ENCODE data around the gene NXNL1. TPM values are rescaled to one million over a fixed set of nuclear protein-coding genes. Genes with fewer than 3 reads are reported as not detected.

Gene NXNL1
- total RNA-seq, 2 donors from 2014 or later, result not detected

DNA sequence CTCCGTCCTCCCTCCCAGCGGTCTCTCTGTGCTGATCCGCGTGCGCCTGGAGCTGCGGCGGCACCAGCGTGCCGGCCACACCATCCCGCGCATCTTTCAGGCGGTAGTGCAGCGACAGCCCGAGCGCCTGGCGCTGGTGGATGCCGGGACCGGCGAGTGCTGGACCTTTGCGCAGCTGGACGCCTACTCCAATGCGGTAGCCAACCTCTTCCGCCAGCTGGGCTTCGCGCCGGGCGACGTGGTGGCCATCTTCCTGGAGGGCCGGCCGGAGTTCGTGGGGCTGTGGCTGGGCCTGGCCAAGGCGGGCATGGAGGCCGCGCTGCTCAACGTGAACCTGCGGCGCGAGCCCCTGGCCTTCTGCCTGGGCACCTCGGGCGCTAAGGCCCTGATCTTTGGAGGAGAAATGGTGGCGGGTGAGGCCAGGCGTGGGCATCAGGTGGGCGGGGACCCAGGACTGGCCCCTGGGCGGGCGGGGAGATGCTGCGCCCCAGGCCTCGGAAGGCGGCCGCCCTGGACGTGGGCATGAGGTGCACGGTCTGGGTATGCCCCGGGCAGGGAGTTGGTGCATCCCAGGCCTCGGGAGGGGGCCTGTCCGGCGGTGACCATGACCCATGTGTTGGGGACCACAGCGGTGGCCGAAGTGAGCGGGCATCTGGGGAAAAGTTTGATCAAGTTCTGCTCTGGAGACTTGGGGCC is 26.0 kb upstream of the NXNL1 start:
- 94% methylated on average over 58 of the region's 58 CpGs for WGBS

DNA sequence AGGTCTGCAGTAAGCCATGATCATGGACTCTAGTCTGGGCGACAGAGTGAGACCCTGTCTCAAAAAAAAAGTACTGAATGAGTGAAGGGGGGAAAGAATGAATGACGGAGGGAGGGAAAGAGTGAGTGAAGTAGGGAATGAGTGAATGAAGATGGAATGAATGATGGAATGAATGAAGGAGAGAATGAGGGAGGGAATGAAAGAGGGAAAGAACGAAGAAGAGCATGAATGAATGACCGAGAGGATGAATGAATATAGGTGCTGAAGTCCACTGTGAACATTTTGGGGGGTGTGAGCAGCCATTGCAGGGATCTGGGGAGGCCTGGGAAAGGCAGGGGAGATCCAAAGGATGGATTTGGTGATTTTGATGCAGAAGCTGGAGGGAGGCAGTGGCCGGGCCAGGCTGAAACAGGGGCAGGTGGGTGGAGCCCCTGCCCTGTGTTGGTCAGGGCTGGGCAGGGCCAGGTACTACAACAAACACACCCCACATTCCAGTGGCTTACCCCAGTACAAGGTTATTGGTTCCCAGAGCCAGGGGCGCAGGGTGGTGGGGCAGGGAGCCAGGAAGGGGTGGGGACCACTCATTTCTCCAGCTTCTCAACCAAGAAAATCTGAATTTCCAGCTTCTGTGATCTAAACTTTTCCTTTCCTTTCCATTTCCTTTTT is 23.9 kb upstream of the NXNL1 start:
- Histone ChIP-seq H3K27ac (no peak overlapping the region), H3K27me3 (replicated peaks; ENCODE audit: insufficient read depth) (no peaks in the 10 kb centered on the region), H3K9me3 (no peaks in the 10 kb centered on the region), H3K4me3 (no peak overlapping the region), H3K4me1 (replicated peaks) (no peaks in the 10 kb centered on the region), H3K36me3 (no peaks in the 10 kb centered on the region)
- 90% methylated on average over 6 of the region's 6 CpGs for WGBS
- TF ChIP-seq CTCF (IDR thresholded peaks at IDR 0.05) (no peak), POLR2AphosphoS5 (IDR thresholded peaks at IDR 0.05) (no peak), POLR2A (IDR thresholded peaks at IDR 0.05) (no peak)
- DNase-seq (ENCODE audit: low spot score), result no peak
- intact Hi-C loops (cut with DNase I), result no loop called here

More for the DNA sequence above, 26.0 kb upstream of the NXNL1 start:
- no peaks in the 10 kb centered on the region for H3K36me3 ChIP-seq
- no peaks in the 10 kb centered on the region for H3K9me3 ChIP-seq
- no peaks in the 10 kb centered on the region for H3K4me1 ChIP-seq (replicated peaks)
- intact Hi-C loops (cut with DNase I), result no loop called here
- no peak overlapping the region for H3K4me3 ChIP-seq
- no peak overlapping the region for H3K27ac ChIP-seq
- TF ChIP-seq CTCF (IDR thresholded peaks at IDR 0.05), result no peak
- no peak for TF ChIP-seq POLR2AphosphoS5 (IDR thresholded peaks at IDR 0.05)
- TF ChIP-seq POLR2A (IDR thresholded peaks at IDR 0.05), result no peak
- no peak for DNase-seq (ENCODE audit: low spot score)
- no peaks in the 10 kb centered on the region for H3K27me3 ChIP-seq (replicated peaks; ENCODE audit: insufficient read depth)

GRCh38 chr19:17483605-17484002 is 22.9 kb upstream of the NXNL1 start:
- TF ChIP-seq POLR2A (IDR thresholded peaks at IDR 0.05) (no peak), CTCF (IDR thresholded peaks at IDR 0.05) (no peak), POLR2AphosphoS5 (IDR thresholded peaks at IDR 0.05) (no peak)
- H3K27me3 ChIP-seq (replicated peaks; ENCODE audit: insufficient read depth), result no peaks in the 10 kb centered on the region
- 93% methylated on average over 10 of the region's 10 CpGs for WGBS
- no peak overlapping the region for H3K27ac ChIP-seq
- intact Hi-C loops (cut with DNase I), result no loop called here
- no peaks in the 10 kb centered on the region for H3K9me3 ChIP-seq
- H3K4me3 ChIP-seq, result no peak overlapping the region
- H3K36me3 ChIP-seq, result no peaks in the 10 kb centered on the region
- H3K4me1 ChIP-seq (replicated peaks), result no peaks in the 10 kb centered on the region
- DNase-seq (ENCODE audit: low spot score), result no peak

- Histone ChIP-seq H3K4me3 (no peak overlapping the region), H3K36me3 (no peaks in the 10 kb centered on the region), H3K27ac (no peak overlapping the region), H3K4me1 (replicated peaks) (no peaks in the 10 kb centered on the region), H3K9me3 (no peaks in the 10 kb centered on the region), H3K27me3 (replicated peaks; ENCODE audit: insufficient read depth) (no peaks in the 10 kb centered on the region)
- no peak for DNase-seq (ENCODE audit: low spot score)
- TF ChIP-seq CTCF (IDR thresholded peaks at IDR 0.05), result no peak
- no peak for TF ChIP-seq POLR2AphosphoS5 (IDR thresholded peaks at IDR 0.05)
- TF ChIP-seq POLR2A (IDR thresholded peaks at IDR 0.05), result no peak
- WGBS, result 87% methylated on average over 3 of the region's 3 CpGs
- intact Hi-C loops (cut with DNase I), result no loop called here
Observed at GRCh38 chr19:17482877-17483604, 22.3 kb upstream of the NXNL1 start.
